ENCODE results near the gene DCXR.
"Not testable (repeated sequence)": the region's sequence is repeated elsewhere in the genome, so short reads cannot be mapped to it uniquely, and the experiment has no call there.

DCXR gene

GRCh38 chr17:82054351-82055022, 17.0 kb upstream of the DCXR start:
- no peak for DNase-seq

GRCh38 chr17:82053556-82054263, 16.2 kb upstream of the DCXR start:
- no peak for DNase-seq

GRCh38 chr17:82053130-82053529, 15.6 kb upstream of the DCXR start:
- DNase-seq: no peak

GRCh38 chr17:82052638-82053059, 15.2 kb upstream of the DCXR start:
- DNase-seq: no peak

- DNase-seq: peak; percentile 44 to 81 (median 67)
Observed at GRCh38 chr17:82051776-82052637, 14.5 kb upstream of the DCXR start, which contains the start of the genes GPS1 and RFNG. TSS of gene GPS1 (plus strand) at chr17:82051898. CDS start at chr17:82051932, 34 bp downstream. TSS of gene RFNG (minus strand) at chr17:82051811. CDS start at chr17:82051766, 45 bp downstream.

- DNase-seq: no peak
Observed at GRCh38 chr17:82050761-82051641, 13.5 kb upstream of the DCXR start.

- no peak for DNase-seq
Observed at GRCh38 chr17:82050152-82050760, 12.8 kb upstream of the DCXR start.

- DNase-seq: no peak
Observed at GRCh38 chr17:82049521-82049971, 12.0 kb upstream of the DCXR start.

GRCh38 chr17:82049106-82049505, 11.6 kb upstream of the DCXR start:
- DNase-seq: no peak

GRCh38 chr17:82048571-82048971, 11.1 kb upstream of the DCXR start:
- no peak for DNase-seq

- DNase-seq: no peak
Observed at GRCh38 chr17:82047914-82048570, 10.5 kb upstream of the DCXR start.

- no peak for DNase-seq
Observed at GRCh38 chr17:82047379-82047778, 9.9 kb upstream of the DCXR start.

- DNase-seq: no peak
Observed at GRCh38 chr17:82046903-82047302, 9.4 kb upstream of the DCXR start.

GRCh38 chr17:82045936-82046484, 8.5 kb upstream of the DCXR start:
- DNase-seq: no peak

- no peak for DNase-seq
Observed at GRCh38 chr17:82043507-82043906, 6.0 kb upstream of the DCXR start.

- no peak for DNase-seq
Observed at GRCh38 chr17:82042649-82043048, 5.2 kb upstream of the DCXR start.

GRCh38 chr17:82041144-82041814, 3.8 kb upstream of the DCXR start:
- DNase-seq: no peak

- DNase-seq: no peak
Observed at GRCh38 chr17:82039695-82040299, 2.3 kb upstream of the DCXR start.

GRCh38 chr17:82038796-82039409, 1.4 kb upstream of the DCXR start:
- DNase-seq: not testable (repeated sequence)

GRCh38 chr17:82037889-82038195, 345 bp upstream of the DCXR start:
- no peak for DNase-seq
